GM21717 (cell line): ENCODE results near the gene MAP4K4.

Experiments
- ATAC-seq: cut with Tn5 transposase; IDR thresholded peaks from one replicate; pipeline ENCODE4 v1.9.1; 2021; ENCODE audit warnings: mild to moderate bottlenecking, moderate library complexity; ENCODE audit not compliant: unreplicated experiment

The MAP4K4 gene

DNA sequence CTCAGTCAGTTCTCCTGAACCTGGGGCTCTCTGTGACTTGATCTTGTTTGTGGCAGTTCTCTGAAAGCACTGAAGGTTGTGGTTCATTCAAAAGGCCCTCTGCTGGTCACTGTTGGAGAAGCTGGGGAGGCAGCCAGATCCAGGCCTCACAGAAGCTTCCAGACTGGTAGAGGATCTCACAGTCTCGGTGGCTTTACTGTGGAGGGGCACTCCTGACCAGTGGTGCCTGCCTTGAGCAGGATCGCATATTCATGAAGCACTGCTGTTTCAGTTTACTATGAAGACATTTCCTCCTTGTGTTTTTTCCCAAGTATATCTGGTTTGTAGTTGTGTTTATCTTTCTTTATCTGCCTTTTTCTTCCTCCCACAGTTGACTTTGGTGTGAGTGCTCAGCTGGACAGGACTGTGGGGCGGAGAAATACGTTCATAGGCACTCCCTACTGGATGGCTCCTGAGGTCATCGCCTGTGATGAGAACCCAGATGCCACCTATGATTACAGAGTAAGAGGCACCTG is 133.9 kb downstream of the MAP4K4 start:
- peak; percentile 78 for ATAC-seq

DNA sequence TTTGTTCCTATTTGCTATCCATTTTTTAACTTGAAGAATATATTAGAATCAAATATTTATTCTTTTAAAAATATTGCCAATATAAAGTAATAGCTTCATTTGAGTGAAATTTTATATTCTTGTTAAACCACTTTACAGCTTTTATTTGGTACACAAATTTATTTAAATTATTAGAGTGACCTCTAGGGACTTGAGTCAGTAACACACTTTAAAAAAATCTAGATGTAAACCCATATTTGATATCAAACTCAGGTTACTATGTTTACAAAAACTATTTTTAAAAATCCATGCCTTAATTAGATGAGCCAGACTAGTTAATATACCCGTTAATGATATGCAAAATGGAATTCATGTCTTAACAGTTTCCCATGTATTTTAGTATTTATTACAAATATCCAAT is 134.6 kb downstream of the MAP4K4 start:
- ATAC-seq, result no peak

DNA sequence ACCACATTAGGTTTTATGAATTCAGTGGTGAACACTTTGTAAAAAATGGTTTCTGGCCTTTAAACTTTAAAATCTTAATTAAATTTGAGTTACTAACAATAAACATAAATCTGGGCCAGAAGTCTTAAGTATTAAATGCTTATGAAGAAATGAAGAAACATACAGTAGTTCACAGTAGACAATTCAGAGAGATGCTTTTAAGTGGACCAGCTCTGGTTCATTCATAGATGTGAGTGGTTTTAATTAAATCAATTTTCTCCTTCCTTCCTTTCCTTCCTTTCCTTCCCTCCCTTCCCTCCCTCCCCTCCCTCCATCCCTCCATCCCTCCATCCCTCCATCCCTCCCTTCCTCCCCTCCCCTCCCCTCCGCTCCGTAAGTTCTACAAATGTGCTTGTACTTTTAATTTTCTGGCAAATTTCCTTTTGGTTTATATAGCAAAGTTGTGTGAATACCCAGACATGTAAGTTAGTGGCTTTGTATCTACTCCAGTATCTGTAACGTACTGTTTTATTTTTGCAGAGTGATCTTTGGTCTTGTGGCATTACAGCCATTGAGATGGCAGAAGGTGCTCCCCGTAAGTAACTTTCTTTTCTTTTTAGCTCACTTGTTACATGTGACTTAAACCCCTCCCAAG is 136.5 kb downstream of the MAP4K4 start:
- ATAC-seq, result no peak

DNA sequence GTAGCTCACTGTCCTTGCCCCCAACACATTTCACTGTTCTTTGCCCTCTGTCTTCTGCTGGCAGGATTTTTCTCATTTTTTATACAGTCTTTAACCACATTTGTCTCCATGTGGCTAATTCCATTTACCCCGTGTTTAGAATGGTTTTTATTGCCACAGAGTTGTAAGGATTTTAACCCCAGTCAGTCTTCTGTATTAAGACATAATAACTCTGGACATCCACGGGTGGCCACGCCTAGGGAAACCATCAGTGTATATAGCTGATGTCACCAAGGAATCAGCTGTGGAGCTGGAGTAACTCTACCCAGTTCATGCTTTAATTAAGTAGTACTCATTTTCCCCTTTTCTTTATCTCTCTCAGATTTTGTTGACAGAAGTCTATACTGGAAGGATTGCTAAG is 139.8 kb downstream of the MAP4K4 start:
- ATAC-seq, result no peak

DNA sequence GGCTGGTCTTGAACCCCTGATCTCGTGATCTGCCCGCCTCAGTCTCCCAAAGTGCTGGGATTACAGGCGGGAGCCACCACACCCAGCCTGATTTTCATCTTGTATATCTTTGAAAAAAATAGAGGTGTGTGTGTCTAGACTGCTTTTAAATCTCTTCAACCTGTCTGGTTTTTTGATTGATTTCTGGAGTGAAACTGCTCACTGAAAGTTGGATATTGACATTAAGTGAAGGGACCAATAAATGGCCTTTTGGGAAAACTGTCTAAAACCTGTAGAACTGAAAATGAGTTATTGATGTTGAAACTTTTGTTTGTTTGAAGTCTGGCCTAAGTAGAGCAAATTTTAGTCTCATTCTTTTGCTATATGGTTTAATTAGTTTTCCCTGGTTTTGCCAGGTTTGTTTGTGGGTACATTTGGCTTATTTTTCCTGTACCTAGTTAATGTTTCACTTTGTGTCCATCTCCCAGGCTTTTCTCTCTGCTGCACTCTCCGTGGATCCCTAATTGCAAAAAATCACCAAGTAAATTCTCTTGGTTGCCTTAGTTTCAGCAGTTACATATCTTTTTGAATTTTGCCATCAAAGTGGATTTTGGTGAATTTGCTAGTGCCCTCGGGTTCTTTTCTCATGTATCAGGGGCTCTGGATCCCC is 144.3 kb downstream of the MAP4K4 start:
- ATAC-seq, result no peak

DNA sequence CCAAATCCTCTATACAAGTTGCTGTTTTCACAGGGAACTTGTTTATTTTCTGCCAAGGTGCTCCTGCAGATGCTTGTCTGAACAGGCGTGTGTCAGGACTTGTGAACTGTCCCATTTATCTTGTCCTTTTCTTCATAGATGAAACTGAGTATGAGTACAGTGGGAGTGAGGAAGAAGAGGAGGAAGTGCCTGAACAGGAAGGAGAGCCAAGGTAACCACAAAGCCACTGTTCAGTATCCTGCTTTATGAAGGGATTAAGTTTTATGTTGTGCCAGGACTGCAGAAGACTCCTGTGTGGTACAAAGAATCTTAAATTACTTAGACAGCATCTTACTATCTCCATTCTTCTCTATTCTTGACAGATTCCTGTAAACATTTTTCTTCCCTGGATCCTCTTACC is 145.0 kb downstream of the MAP4K4 start:
- no peak for ATAC-seq

DNA sequence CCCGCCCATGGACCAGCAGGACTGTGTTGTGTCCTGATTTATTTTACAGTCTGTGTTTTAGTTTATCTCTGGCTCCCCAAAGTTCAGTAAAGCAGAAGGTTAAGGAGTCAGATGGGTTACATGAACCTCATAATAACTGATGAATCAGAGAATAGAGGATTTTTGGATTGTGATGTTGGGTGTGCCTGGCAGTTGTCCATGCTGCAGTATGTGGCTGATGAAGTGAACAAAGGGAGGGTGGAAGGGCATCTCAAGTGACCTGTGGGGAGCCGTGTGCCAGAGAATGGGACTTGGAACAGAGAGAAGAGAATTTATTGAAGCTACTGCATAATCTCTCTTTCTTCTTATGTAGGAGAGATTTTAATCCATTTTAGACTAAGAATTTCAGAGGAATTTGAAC is 145.5 kb downstream of the MAP4K4 start:
- no peak for ATAC-seq

DNA sequence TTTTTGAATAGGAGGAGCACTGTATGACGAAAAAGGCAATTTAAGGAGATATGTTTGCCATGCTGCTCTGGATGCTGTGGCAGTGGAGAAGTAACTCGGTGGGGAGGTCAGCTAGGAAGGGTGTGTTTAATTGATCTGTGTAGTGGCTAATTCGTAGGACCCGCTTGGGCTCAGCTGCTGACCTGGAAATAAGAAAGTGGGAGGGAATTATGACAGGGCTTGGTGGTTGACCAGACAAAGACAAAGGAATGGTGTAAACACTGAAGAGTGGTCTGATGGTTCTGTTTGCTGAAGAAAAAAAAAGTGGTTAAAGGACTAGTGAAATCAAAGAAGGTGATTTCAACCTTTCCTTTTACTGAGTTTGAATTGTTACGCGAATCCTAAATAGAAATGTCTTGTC is 146.0 kb downstream of the MAP4K4 start:
- no peak for ATAC-seq

DNA sequence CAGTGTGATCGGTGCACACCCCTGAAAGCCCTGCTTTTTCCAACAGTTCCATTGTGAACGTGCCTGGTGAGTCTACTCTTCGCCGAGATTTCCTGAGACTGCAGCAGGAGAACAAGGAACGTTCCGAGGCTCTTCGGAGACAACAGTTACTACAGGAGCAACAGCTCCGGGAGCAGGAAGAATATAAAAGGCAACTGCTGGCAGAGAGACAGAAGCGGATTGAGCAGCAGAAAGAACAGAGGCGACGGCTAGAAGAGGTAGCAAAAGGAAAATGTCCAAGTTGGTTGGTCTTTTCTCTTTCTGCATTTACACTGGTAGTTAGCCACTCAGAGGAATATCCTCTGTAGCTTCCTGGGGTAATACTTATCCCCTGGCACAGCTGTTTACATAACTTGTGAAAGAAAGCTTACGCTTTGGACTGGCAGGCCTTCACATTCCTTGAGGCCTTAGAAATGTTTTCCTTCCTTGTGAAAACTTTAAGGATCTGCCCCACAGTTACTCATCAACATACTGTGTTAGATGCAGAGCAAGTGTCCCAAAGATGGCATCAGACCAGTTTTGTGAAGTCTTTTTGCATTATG is 146.6 kb downstream of the MAP4K4 start:
- no peak for ATAC-seq

DNA sequence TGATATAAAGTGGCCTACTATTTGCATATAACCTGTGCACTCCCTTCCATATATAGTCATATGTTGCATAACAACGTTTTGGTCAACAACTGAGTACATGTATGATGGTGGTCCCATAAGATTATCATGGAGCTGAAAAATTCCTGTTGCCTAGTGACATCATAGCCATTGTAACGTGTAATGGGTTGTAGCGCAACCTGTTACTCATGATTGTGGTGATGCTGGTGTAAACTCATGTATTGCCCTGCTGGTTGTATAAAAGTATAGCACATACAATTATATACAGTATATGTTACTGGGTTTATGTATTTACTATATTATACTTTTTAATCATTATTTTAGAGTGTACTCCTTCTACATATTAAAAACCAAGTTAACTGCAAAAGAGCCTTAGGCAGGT is 149.5 kb downstream of the MAP4K4 start:
- ATAC-seq, result no peak

DNA sequence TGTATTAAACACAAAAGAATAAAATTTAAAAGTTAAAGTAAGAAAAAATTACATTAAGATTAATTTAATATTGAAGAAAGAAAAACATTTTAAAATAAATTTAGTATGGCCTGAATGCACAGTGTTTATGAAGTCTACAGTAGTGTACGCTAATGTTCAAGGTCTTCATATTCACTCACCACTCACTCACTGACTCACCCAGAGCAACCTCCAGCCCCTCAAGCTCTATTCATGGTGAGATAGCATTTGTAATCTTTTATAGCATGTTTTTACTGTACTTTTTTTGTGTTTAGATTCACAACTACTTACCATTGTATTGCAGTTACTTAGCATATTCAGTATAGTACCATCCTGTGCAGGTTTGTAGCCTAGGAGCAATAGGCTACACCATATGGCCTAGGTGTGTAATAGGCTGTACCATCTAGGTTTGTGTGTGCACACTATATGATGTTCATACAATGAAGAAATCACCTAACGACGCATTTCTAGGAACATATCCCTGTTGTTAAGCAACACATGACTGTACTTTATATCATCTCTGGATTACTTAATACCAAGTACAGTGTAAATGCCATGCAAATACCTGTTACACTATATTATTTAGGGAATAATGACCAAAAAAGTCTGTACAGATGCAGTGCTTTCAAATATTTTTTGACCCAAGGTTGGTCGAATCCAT is 150.3 kb downstream of the MAP4K4 start:
- ATAC-seq, result no peak

DNA sequence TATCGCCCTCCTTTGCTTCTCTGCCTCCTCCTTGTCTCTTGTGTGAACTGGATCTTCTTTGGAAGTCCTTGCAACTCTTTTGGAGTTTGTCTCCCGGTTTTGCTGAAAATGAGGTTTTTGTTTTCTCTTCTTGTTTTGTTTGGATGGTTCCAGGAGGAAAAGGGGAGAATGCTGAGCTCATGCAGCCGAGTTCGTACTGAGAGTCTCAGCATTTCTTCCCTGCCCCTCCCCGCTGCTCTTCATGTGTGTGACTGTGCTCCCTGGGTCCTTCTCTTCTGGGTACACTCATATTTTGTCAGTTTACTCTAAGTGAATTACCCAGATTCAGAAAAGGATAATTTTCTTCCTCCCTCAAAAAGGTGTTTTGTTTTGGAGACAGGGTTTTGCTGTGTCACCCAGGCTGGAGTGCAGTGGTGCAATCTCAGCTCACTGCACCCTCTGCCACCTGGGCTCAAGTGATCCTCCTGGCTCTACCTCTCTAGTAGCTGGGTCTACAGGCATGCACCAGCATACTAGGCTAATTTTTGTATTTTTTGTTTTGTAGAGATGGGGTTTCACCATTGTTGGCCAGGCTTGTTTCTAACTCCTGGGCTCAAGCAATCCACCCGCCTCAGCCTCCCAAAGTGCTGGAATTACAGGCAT is 151.4 kb downstream of the MAP4K4 start:
- no peak for ATAC-seq

DNA sequence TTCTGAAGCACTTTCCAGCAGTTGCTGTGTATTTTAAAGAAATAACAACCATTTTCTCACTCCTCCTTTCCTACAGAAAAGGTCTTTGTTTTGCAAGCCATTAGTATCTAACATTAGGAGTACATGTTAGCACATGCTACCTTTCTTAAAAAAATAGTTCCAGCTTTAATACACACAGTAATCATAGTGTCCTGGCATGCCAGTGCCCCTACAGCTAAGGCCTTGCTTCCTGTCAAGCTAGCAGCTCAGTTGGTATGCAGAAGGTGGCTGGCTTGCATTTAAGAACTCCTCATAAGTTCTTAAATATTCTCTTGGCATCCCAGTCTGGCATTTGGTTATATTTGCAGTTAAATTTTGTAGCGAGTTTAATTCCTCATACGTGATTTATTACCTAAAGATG is 152.9 kb downstream of the MAP4K4 start:
- no peak for ATAC-seq

DNA sequence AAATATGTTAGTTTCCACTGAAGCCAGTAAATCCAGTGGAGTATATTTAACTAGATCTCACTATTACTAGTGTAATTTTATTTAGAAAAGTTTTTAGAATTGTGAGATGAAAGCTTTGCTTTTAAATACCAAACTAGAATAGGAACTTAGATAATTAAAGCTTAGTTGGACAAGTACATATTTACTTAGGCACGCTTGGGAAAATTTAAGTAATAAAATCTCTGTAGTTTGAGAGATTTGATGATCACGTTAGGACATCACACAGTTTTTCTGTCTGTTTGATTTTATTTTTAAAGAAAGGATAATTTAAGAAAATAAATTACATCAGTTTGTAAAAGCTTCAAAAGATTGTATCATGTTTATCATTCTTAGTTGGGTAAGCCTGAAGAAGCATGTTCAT is 153.5 kb downstream of the MAP4K4 start:
- no peak for ATAC-seq

DNA sequence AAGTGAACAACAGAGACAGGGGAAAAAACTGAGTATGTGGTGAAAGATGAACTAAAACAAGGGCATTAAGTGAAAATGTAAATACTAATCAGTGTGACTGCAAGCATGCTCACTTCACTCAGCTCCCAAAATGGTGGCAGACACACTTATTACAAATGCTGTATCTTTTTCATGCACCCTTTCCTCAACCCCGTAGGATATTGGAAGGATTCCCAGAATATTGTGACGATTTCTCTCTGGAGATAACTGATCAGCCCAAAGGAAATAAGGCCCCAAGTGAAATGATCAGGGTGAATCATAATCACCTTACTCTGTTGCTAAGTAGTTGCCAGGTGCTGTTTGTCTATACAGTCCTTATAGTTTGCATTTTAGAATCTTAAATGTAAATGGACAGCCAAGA is 155.3 kb downstream of the MAP4K4 start:
- no peak for ATAC-seq

DNA sequence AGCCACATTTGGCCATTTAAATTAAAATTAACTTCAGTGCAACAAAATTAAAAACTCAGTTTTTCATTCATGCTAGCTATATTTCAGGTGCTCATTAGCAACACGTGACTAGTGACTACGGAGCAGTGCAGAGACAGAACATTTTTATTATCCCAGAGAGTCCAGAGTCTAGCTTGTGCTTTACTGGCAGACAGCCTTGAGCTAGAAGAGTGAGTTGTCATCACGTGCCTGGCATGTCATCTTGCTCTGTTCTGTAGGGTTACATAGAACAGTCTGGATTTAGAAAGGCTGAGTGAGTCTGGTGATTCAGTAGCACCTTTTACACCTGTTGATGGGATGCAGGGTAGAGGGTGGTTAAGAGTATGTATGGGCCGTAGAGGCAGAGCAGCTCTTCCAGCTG is 157.4 kb downstream of the MAP4K4 start:
- ATAC-seq, result no peak

DNA sequence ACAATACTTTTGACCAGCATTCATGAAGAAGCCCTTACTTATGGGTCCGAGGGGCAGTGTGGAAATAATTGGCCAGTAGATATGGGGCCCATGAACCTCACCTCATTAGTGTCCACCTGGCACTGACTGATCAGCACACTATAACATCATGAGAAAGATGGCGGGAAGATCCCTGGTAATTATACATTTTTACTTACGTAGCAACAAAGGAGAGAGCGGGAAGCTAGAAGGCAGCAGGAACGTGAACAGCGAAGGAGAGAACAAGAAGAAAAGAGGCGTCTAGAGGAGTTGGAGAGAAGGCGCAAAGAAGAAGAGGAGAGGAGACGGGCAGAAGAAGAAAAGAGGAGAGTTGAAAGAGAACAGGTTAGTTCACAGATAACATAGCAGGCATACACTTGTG is 158.3 kb downstream of the MAP4K4 start:
- ATAC-seq, result no peak

DNA sequence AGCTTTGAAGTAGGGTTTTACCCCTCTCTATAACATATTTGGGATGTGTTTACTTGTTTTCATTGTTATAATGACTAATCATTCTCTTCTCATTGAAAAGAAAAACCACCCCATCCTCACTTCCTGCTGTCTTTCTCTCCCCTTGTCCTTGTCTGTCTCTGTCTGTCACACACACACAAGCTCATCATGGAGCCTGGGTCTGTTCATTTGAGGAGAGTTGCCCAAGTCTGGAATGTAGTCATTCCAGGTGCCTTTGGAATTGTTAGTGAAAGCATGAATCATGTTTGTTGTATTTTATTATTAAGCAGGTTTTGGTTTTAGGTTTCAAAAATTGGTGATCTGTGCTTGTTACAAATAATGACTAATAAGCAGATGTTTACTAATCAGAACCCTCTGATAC is 160.7 kb downstream of the MAP4K4 start:
- no peak for ATAC-seq

DNA sequence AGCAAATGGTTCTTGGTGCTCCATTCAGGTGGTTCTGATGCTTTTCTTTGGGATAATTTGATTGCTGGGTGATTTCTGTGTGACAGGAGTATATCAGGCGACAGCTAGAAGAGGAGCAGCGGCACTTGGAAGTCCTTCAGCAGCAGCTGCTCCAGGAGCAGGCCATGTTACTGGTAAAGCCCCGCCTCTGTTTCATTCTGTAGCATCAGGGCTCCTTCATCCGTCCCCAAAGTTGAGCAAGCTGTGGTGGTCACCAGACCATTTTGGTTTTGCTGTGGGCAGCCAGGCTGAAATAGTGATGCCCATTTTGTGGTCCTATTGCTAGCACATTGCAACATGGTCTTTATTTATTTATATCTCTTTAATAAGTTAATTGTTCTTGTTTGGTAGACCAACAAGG is 161.4 kb downstream of the MAP4K4 start:
- ATAC-seq, result no peak

DNA sequence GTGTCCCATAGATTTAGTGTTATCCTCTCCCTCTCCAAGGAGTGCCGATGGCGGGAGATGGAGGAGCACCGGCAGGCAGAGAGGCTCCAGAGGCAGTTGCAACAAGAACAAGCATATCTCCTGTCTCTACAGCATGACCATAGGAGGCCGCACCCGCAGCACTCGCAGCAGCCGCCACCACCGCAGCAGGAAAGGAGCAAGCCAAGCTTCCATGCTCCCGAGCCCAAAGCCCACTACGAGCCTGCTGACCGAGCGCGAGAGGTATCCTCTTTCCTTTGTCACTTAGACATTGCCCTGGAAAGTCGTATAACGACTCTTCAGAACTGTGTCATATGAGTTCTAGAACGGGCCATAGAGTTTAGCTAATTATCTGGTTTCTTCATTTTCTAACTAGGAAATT is 162.1 kb downstream of the MAP4K4 start:
- no peak for ATAC-seq

DNA sequence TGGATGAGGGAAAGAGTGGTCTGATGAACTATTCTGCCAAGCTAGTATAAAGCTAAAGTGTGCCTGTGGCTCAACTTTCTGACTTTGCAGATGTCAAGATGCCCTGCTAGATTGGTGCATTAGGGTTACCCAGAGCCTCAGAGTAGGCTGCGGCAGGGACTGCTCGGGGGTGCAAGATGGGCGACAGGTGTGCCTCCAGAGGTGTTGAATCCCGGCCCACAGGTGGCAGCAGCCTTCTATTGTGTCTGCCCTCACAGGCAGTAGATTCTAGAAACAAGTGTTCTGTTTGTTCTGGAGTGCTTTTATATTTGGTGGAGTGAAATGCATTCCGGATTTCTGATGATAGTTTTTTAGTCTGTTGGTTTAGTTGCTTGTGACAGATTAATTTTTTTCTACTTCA is 162.7 kb downstream of the MAP4K4 start:
- ATAC-seq, result no peak
